Activated T-cell treated with anti-CD3 and anti-CD28 coated beads for 1 hour (primary cell): ENCODE results near the gene SLC22A23.

Source experiments
- DNase-seq: peaks from one replicate; pipeline ENCODE4 v3.0.0-alpha.2; 2020; ENCODE audit warnings: low read depth

The SLC22A23 gene

GRCh38 chr6:3283241-3283640, 173.6 kb downstream of the SLC22A23 start:
- no peak for DNase-seq

GRCh38 chr6:3282476-3283236, 174.2 kb downstream of the SLC22A23 start:
- DNase-seq = no peak

GRCh38 chr6:3281631-3282475, 175.0 kb downstream of the SLC22A23 start:
- DNase-seq = no peak

DNA sequence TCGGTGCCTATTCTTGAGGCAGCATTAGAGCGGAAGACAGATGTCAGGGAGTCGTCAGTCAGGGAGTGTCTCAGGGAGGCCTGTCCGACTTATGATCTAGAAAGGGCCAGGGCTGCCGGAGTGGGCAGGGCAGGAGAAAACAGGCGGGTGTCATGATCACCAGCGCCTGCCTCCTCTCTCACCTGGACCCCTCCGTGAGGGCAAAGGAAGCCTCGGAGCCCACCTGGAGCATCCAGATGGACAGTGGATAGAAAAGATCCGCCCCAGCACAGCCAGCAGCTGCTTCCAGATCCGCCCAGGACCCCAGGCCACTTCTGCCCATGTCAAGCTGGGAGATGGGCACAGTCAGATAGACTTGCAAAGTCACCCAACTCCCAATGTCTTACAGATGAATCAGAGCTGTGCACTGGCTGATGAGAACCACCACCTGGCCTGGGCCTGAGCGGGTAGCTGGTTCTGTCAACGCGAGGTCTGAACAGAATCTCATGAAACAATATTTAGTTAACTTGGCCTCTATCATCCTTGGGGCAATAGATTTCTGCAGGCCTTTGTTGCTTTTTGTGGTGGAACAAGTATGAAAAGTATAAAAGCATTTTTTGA, 175.9 kb downstream of the SLC22A23 start:
- no peak for DNase-seq

- DNase-seq = no peak
Observed at GRCh38 chr6:3280091-3280490, 176.8 kb downstream of the SLC22A23 start.

GRCh38 chr6:3278691-3279090, 178.2 kb downstream of the SLC22A23 start:
- DNase-seq = no peak

DNA sequence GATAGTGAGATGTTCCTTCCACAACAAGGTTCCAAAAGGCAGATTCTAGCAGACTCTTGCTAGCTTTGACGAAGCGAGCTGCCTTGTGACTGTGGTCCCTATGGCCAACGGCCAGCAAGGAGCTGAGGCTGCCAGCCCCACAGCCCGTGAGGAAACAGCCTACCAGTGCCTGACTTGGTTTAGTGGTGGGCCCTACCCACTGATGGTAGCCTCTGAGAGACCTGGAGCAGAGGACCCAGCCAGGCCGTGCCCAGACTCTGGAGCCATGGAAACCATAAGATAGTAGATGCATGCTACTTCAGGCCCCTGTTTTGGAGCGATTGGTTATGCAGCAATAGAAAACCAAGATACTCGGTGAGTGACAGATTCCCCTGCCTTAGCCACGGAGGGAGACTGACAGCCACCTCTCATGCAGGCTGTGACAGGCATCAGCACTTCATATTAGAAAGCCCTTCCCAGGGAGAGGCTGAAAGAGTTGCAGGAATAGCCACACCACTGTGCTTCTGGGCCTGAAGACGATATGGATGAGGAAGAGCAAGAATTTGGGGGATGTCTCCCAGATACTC, 178.9 kb downstream of the SLC22A23 start:
- DNase-seq = no peak

DNA sequence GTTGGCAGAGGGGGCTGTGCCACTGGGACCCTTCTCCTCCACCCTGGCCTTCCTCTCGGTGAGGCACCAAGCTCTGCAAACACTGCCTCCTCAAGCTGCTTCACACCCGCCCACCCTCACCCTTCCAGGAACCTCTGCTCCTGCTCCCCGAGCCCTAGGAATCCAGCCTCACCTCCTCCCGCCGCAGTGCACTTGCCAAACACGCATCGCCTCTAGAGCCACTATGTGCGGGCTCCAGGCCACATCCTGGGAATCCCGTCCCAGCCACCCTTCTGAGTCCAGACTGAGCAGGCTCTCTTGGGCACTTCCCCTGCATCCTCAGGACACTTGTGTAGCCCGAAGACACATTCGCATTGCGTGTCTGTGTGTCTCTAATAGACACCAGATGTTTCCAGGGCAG, 179.6 kb downstream of the SLC22A23 start:
- no peak for DNase-seq

GRCh38 chr6:3276174-3277167, 180.4 kb downstream of the SLC22A23 start:
- DNase-seq = no peak

DNA sequence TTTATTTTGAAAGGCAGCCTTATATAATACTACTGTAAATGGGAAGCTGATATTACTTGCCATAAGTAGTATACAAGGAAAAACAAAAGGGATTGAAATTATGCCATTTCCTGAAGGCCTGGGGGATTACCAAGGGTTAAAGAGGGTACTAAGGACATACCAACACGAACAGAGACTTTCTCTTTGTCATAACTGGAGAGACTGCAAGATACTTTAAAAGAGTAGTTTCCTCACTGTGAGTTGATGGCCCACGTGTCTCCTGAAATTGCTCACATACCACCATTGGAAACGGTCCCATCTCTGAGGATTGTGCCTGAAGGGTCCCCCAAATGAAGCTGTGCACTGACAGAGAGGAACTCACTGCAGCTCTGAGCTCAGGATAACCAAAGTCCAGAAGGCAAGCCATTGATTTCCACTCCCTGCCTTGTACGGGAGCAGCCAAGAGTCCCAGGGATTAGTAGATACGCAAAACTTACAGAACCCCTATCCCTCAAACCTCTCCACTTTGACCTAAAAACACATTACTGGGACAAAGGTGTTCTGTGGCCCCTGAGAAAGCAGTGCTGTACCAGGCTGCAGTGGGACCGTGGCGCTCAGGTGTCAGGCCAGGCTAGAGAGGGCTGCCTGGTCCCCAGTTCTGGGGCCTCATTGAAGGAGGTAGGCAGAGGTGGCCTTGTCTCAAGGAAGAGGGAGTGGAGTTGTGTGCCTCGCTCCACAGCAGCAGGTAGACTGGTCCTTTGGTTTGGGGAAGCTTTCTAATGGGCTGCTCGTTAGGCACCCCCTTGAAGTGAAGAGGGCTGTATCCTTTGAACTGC, 182.9 kb downstream of the SLC22A23 start:
- DNase-seq = no peak

- DNase-seq = no peak
Observed at GRCh38 chr6:3272911-3273547, 183.8 kb downstream of the SLC22A23 start.

DNA sequence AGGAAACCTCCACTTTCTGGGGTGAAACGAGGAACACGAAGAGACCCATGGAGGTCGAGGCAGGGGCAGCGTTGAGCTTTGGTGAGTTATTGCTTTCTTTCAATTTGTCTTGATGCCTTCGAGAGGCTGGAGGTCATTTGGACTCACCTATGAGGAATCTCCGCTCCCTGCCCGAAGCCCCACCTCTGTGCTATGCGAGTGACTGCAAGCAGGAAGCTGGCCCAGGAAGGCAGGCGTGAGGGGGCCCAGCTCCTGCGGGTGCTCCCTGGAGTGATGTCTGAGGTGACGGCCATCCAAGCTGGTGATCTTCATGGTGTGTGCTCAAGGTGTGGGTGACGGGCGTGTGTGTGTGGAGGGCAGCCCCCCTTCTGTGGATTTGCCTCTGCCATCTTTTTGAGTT, 185.1 kb downstream of the SLC22A23 start:
- no peak for DNase-seq

DNA sequence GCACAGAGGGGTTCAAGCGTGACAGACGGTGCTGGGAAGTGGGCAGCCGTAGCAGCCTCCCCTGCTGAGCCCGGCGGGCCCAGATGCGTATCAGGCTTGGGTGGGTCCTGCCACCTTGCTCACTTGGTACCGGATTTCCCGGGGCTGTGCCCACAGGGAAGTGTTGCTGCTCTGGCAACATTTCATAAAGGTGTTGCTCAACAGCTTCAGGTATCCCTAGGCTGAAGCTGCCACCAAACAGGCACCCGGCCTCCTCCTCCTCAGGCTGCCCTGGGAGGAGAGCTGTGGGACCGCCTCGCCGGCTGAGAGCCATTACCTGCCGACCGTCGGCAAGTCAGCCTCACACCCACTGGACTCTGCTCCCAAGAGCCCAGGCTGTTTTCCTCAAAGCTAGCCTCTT, 186.6 kb downstream of the SLC22A23 start:
- no peak for DNase-seq

DNA sequence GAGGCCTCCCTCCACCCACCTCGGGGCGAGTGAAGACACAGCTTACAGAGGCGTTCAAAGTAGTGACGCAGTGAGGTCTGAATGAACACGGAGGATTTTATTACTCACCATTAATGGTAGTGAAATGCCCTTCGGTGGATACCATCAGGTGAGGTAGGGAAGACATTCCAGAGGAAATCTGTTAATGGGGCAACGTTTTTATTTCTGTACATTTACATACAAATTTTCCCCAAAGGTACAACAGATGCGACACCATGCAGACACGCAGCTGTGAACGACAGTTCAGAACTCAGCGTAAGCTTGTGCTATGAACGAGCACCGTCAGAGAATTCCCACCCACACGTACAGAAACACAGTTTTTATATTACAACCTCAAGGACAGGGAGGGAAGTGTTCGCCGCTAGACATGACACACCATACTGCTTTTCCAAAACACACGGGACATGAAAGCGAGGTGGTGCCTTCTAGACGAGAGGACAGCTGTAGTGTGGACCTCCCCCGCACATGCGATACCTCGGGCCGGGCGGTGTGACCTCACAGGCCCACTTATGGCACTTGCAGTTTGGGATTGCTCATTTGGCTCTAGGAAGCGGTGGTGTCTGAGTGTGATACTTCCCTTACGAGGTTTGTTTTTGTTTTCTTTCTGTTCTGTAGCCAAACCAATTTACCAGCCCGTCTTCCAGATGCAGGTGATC, 187.4 kb downstream of the SLC22A23 start:
- no peak for DNase-seq

DNA sequence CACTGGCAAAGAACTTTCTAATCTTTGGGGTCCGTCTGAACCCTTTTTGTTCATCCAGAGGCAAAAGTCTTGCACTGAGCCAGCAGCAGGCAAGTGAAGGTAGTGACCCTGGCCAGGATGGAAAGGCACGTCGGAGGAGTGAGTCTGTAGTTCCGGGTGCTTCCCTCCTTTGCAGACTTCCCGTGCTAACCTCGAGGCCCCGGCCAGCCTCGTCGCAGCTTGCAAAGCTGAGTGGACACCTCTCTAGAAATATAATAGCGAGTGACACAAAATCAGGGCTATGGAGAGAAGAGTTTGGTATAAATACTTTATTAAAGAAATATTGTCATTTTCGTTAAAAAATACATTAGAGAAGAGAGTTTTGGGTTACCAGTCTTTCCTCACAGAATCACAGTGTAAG, 188.2 kb downstream of the SLC22A23 start:
- DNase-seq = no peak

DNA sequence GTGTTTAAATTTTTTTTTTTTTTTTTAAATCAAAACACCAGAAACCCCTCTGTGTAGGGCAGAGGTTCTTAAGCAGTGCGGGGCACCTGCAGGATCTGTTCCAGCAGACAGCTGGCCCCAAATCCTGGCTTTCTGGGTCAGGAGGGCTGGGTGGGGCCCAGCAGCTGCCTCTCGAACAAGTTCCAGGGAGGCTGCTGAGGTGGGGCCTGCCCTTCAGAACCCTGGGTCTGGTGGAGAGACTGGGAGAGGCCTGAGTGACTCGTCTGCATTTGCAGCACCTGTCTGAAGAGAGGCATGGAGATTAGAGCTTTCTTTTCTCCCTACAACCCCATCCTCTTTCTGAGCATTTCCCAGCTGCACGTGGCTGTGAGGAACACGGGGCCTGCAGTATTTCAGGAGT, 189.7 kb downstream of the SLC22A23 start:
- no peak for DNase-seq

- no peak for DNase-seq
Observed at GRCh38 chr6:3266170-3266569, 190.7 kb downstream of the SLC22A23 start.

DNA sequence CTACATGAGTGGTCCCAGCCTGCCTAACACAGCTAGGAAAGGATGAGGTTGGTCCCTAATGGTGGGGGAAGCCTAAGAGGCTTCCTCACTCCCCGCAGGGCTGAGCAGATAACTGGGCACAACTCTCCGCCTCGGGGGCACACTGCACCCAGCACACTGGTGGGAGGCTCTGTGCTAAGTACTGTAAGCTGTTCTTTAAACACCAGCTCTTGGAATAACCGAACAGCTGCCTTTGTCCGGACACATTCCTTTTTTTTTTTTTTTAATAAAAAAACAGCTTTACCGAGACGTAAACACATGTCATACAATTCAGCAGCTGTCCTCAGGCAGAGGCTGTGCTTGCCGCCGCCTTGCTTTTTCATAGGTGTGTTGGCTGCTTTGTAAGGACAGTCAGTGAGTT, 191.2 kb downstream of the SLC22A23 start:
- no peak for DNase-seq

GRCh38 chr6:3264356-3264755, 192.5 kb downstream of the SLC22A23 start:
- DNase-seq = no peak
